Measurements from ENCODE around the gene NR2F1-AS1.

DNA sequence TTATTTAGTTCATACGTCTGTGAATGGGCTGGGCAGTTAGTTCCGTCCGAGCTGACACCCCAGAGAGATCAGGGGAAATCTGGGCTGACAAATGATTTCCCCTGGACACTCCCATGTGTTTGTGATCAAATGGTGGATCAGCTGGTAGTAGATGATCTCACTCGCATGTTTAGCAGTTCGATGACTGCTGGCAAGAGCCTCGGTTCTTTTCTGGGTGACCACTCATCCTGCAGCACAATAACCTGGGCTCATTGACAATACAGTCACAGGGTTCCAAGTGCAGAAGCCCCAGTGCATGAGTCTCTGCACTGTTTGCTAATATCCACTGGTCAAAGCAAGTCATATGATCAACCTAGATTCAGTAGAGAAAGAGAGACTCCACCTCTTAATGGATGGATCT lies 155.9 kb downstream of the NR2F1-AS1 start:
- TF ChIP-seq NFRKB (IDR thresholded peaks at IDR 0.05) (no peak), L3MBTL2 (conservative IDR thresholded peaks at IDR 0.05) (no peak), FOXM1 (IDR thresholded peaks at IDR 0.05; ENCODE audit: borderline replicate concordance) (no peak), SUZ12 (IDR thresholded peaks at IDR 0.05) (no peak), ARNT (IDR thresholded peaks at IDR 0.05) (no peak), CTBP1 (IDR thresholded peaks at IDR 0.05; ENCODE audit: borderline replicate concordance) (no peak)
- TF ChIP-seq, protein P1, sequence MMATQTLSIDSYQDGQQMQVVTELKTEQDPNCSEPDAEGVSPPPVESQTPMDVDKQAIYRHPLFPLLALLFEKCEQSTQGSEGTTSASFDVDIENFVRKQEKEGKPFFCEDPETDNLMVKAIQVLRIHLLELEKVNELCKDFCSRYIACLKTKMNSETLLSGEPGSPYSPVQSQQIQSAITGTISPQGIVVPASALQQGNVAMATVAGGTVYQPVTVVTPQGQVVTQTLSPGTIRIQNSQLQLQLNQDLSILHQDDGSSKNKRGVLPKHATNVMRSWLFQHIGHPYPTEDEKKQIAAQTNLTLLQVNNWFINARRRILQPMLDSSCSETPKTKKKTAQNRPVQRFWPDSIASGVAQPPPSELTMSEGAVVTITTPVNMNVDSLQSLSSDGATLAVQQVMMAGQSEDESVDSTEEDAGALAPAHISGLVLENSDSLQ (IDR thresholded peaks at IDR 0.05): no peak
